ENCODE results near the gene SKAP2.

- no peak for TF ChIP-seq CTCF (IDR thresholded peaks at IDR 0.05; ENCODE audit: borderline replicate concordance, extremely low read depth, low read length, poor library complexity, severe bottlenecking)
- no peak for TF ChIP-seq EZH2 (IDR thresholded peaks at IDR 0.05; ENCODE audit: borderline replicate concordance, low read depth, low read length, severe bottlenecking)
Observed at GRCh38 chr7:26688936-26689506, 175.4 kb downstream of the SKAP2 start.
